ENCODE data around the gene NFIB.

The NFIB gene

GRCh38 chr9:14147738-14148137 is 166.2 kb downstream of the NFIB start:
- DNase-seq (ENCODE audit: low spot score), result no peak

GRCh38 chr9:14146201-14146874 is 167.6 kb downstream of the NFIB start:
- no peak for DNase-seq (ENCODE audit: low spot score)

GRCh38 chr9:14144215-14144614 is 169.7 kb downstream of the NFIB start:
- DNase-seq (ENCODE audit: low spot score), result no peak

GRCh38 chr9:14141699-14142098 is 172.2 kb downstream of the NFIB start:
- no peak for DNase-seq (ENCODE audit: low spot score)

- no peak for DNase-seq (ENCODE audit: low spot score)
Measured at GRCh38 chr9:14140096-14140697, 173.7 kb downstream of the NFIB start.

GRCh38 chr9:14139287-14139686 is 174.7 kb downstream of the NFIB start:
- no peak for DNase-seq (ENCODE audit: low spot score)

- no peak for DNase-seq (ENCODE audit: low spot score)
Measured at GRCh38 chr9:14136646-14137370, 177.1 kb downstream of the NFIB start.

GRCh38 chr9:14136047-14136635 is 177.8 kb downstream of the NFIB start:
- DNase-seq (ENCODE audit: low spot score), result no peak

- no peak for DNase-seq (ENCODE audit: low spot score)
Measured at GRCh38 chr9:14135421-14135820, 178.5 kb downstream of the NFIB start.

GRCh38 chr9:14133394-14133793 is 180.5 kb downstream of the NFIB start:
- DNase-seq (ENCODE audit: low spot score), result no peak

- no peak for DNase-seq (ENCODE audit: low spot score)
Measured at GRCh38 chr9:14132775-14133174, 181.2 kb downstream of the NFIB start.

- no peak for DNase-seq (ENCODE audit: low spot score)
Measured at GRCh38 chr9:14131356-14132088, 182.4 kb downstream of the NFIB start.

GRCh38 chr9:14127656-14128055 is 186.3 kb downstream of the NFIB start:
- DNase-seq (ENCODE audit: low spot score), result no peak

GRCh38 chr9:14119694-14120514 is 194.0 kb downstream of the NFIB start:
- DNase-seq (ENCODE audit: low spot score), result no peak

GRCh38 chr9:14112226-14112625 is 201.7 kb downstream of the NFIB start:
- DNase-seq (ENCODE audit: low spot score), result no peak

GRCh38 chr9:14111696-14112095 is 202.2 kb downstream of the NFIB start:
- DNase-seq (ENCODE audit: low spot score), result no peak

- DNase-seq (ENCODE audit: low spot score), result no peak
Measured at GRCh38 chr9:14107977-14108376, 206.0 kb downstream of the NFIB start.

GRCh38 chr9:14107495-14107894 is 206.4 kb downstream of the NFIB start:
- DNase-seq (ENCODE audit: low spot score), result no peak

- no peak for DNase-seq (ENCODE audit: low spot score)
Measured at GRCh38 chr9:14106699-14107098, 207.2 kb downstream of the NFIB start.

GRCh38 chr9:14104496-14104895 is 209.4 kb downstream of the NFIB start:
- DNase-seq (ENCODE audit: low spot score), result no peak

- DNase-seq (ENCODE audit: low spot score), result no peak
Measured at GRCh38 chr9:14103115-14103514, 210.8 kb downstream of the NFIB start.
